Cardiac muscle cell (in vitro differentiated cells and primary cell): Measurements from ENCODE around the gene CDC23. TPM values are rescaled to one million over a fixed set of nuclear protein-coding genes. Genes with fewer than 3 reads are reported as not detected.
"Not testable (repeated sequence)": the region's sequence is repeated elsewhere in the genome, so short reads cannot be mapped to it uniquely, and the experiment has no call there.

Source experiments
- DNase-seq, 2 donors: peaks; one replicate each; pipeline versions ENCODE4 v3.0.0 to v3.0.0-alpha.2; 2010 to 2017; ENCODE audit warnings: low read depth in 1 of 2, low spot score in 1 of 2
- H3K27ac ChIP-seq: fragments of 200-600 bp; sonication (generic); 2 replicates; pipeline ENCODE4 v1.5.1; 2016
- H3K27me3 ChIP-seq: fragments of 200-600 bp; sonication (generic); 2 replicates; pipeline ENCODE4 v1.6.0; 2016; ENCODE audit warnings: control low read depth
- H3K36me3 ChIP-seq: fragments of 200-600 bp; sonication (generic); 2 replicates; pipeline ENCODE4 v1.5.1; 2016; ENCODE audit warnings: control low read depth
- H3K4me1 ChIP-seq: fragments of 200-600 bp; sonication (generic); 2 replicates; pipeline ENCODE4 v1.8.1; 2017; ENCODE audit warnings: low read depth, mild to moderate bottlenecking, mixed run types
- H3K4me3 ChIP-seq: fragments of 200-600 bp; sonication (generic); 2 replicates; pipeline ENCODE4 v1.5.1; 2016; ENCODE audit warnings: mild to moderate bottlenecking
- H3K9me3 ChIP-seq: fragments of 200-600 bp; sonication (generic); 2 replicates; pipeline ENCODE4 v1.5.1; 2017; ENCODE audit warnings: low read depth, mild to moderate bottlenecking, control low read depth
- CTCF ChIP-seq: IDR thresholded peaks from 2 replicates; pipeline ENCODE4 v1.5.1; 2012; ENCODE audit warnings: low read depth, mild to moderate bottlenecking, low read length
- polyA plus RNA-seq: library from polyadenylated mRNA; unstranded; fragments of >200 nt; fragmentation: Nextera tagmentation; extraction: Ambion mirVana; gene quantifications from 2 replicates; pipeline ENCODE4 v1.2.1, GENCODE V29; 2016
- total RNA-seq: library from RNA; depleted of rRNA; stranded (reverse); fragments of >200 nt; gene quantifications from 2 replicates; pipeline ENCODE4 v1.2.3, GENCODE V29; 2016

CDC23 gene
- total and polyA plus RNA-seq, 2 experiments from 2014 or later: 26.0 to 60.1 TPM

GRCh38 chr5:138149530-138149929, 63.6 kb downstream of the CDC23 start:
- peak; percentile 9 for TF ChIP-seq CTCF
- peak in 1 of 2 donors; percentile 23 for DNase-seq

GRCh38 chr5:138148811-138149210, 64.3 kb downstream of the CDC23 start:
- peaks cover 3% of the 10 kb centered on the region for H3K27me3 ChIP-seq
- TF ChIP-seq CTCF: no peak
- H3K36me3 ChIP-seq: no peaks in the 10 kb centered on the region
- no peak overlapping the region for H3K4me3 ChIP-seq
- peak in 1 of 2 donors; percentile 87 for DNase-seq
- no peaks in the 10 kb centered on the region for H3K9me3 ChIP-seq
- no peak overlapping the region for H3K27ac ChIP-seq
- H3K4me1 ChIP-seq: no peaks in the 10 kb centered on the region

More at GRCh38 chr5:138149530-138149929, 63.6 kb downstream of the CDC23 start:
- Histone ChIP-seq H3K9me3 (no peaks in the 10 kb centered on the region), H3K4me3 (no peak overlapping the region), H3K36me3 (no peaks in the 10 kb centered on the region), H3K4me1 (no peaks in the 10 kb centered on the region), H3K27ac (no peak overlapping the region), H3K27me3 (peaks cover 3% of the 10 kb centered on the region)

GRCh38 chr5:138143578-138143977, 69.5 kb downstream of the CDC23 start:
- H3K4me3 ChIP-seq, H3K9me3 ChIP-seq, DNase-seq, H3K27me3 ChIP-seq, H3K27ac ChIP-seq, H3K36me3 ChIP-seq: not testable (repeated sequence)
- H3K4me1 ChIP-seq: peaks cover 12% of the 10 kb centered on the region

GRCh38 chr5:138141734-138142133, 71.4 kb downstream of the CDC23 start:
- DNase-seq: no peak
- no peak for TF ChIP-seq CTCF

GRCh38 chr5:138140268-138140667, 72.9 kb downstream of the CDC23 start:
- Histone ChIP-seq H3K36me3 (no peaks in the 10 kb centered on the region), H3K27ac (peak overlapping the region; percentile 42), H3K9me3 (no peaks in the 10 kb centered on the region), H3K27me3 (no peaks in the 10 kb centered on the region), H3K4me1 (peaks cover 12% of the 10 kb centered on the region), H3K4me3 (no peak overlapping the region)
- TF ChIP-seq CTCF: no peak
- peak in 1 of 2 donors; percentile 41 for DNase-seq

More at GRCh38 chr5:138141734-138142133, 71.4 kb downstream of the CDC23 start:
- H3K36me3 ChIP-seq: no peaks in the 10 kb centered on the region
- no peak overlapping the region for H3K27ac ChIP-seq
- H3K9me3 ChIP-seq: no peaks in the 10 kb centered on the region
- H3K4me1 ChIP-seq: peaks cover 12% of the 10 kb centered on the region
- H3K4me3 ChIP-seq: no peak overlapping the region
- no peaks in the 10 kb centered on the region for H3K27me3 ChIP-seq

- H3K4me3 ChIP-seq: peak overlapping the region; percentile 51
- H3K9me3 ChIP-seq: no peaks in the 10 kb centered on the region
These were observed 73.4 kb downstream of the CDC23 start for GRCh38 chr5:138139781-138140090.

More at GRCh38 chr5:138139781-138140090, 73.4 kb downstream of the CDC23 start:
- no peak for TF ChIP-seq CTCF
- peaks cover 12% of the 10 kb centered on the region for H3K4me1 ChIP-seq
- no peak overlapping the region for H3K27ac ChIP-seq
- H3K27me3 ChIP-seq: no peaks in the 10 kb centered on the region
- no peak for DNase-seq
- no peaks in the 10 kb centered on the region for H3K36me3 ChIP-seq
